Stimulated activated naive CD8-positive, alpha-beta T cell treated with anti-CD3 and anti-CD28 coated beads, Interleukin-15, Interleukin-2, amounts not matched to agents 100 ng/mL and 50 ng/mL, for 24 hours (primary cell): ENCODE measurements around the gene PHAF1.

Source experiments
- H3K27ac Mint-ChIP-seq: one replicate; pipeline ENCODE4 v1.8.0; 2021; ENCODE audit warnings: mild to moderate bottlenecking, mixed read lengths
- H3K27me3 Mint-ChIP-seq: one replicate; pipeline ENCODE4 v1.8.0; 2021; ENCODE audit warnings: mixed read lengths
- H3K36me3 Mint-ChIP-seq: one replicate; pipeline ENCODE4 v1.8.0; 2021; ENCODE audit warnings: low read depth, mixed read lengths
- H3K4me1 Mint-ChIP-seq: one replicate; pipeline ENCODE4 v1.8.0; 2021; ENCODE audit warnings: low read depth, mixed read lengths
- H3K4me3 Mint-ChIP-seq: one replicate; pipeline ENCODE4 v1.8.0; 2021; ENCODE audit warnings: mild to moderate bottlenecking, mixed read lengths
- H3K9me3 Mint-ChIP-seq: one replicate; pipeline ENCODE4 v1.8.0; 2021; ENCODE audit warnings: mixed read lengths

The PHAF1 gene

GRCh38 chr16:67158637-67159600, 49.2 kb downstream of the PHAF1 start:
- no peaks in the 10 kb centered on the region for H3K36me3 Mint-ChIP-seq
- H3K27me3 Mint-ChIP-seq = peaks cover 22% of the 10 kb centered on the region
- peaks cover 60% of the 10 kb centered on the region for H3K4me1 Mint-ChIP-seq
- peak overlapping the region; percentile 90 for H3K4me3 Mint-ChIP-seq
- no peaks in the 10 kb centered on the region for H3K9me3 Mint-ChIP-seq
- peak overlapping the region; percentile 85 for H3K27ac Mint-ChIP-seq

- Mint-ChIP-seq H3K36me3 (no peaks in the 10 kb centered on the region), H3K9me3 (no peaks in the 10 kb centered on the region), H3K4me3 (no peak overlapping the region), H3K27me3 (peaks cover 36% of the 10 kb centered on the region), H3K4me1 (peaks cover 64% of the 10 kb centered on the region), H3K27ac (no peak overlapping the region)
Observed at GRCh38 chr16:67161595-67162058, 51.9 kb downstream of the PHAF1 start.

DNA sequence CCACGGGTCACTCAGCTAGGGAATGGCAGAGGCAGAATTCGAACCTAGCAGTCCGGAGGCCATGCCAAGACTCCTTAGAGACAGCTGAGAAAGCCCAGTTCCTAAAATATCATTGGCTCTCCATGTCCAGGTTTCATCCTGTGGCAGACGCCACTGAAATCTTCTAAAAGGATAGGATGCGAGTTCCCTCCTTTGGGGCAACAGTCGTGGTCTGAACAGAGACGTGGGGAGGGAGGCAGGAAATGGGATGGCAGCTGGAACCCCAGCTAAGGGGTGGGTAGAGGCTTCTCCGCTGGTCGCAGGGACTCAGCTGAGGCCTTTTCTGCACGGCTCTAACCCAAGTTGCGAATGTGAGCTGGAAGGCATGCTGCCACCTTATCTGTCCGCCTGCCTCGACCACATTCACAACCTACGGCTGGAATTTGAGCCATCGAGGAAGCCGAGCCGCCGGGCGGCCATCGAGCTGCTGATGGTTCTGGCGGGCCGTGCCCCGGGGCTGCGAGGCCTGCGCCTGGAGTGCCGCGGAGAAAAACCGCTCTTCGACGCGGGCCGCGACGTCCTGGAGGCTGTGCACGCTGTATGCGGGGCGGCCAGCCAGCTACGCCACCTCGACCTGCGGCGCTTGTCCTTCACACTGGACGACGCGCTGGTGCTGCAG, 52.9 kb downstream of the PHAF1 start:
- Mint-ChIP-seq H3K9me3 (no peaks in the 10 kb centered on the region), H3K4me1 (peaks cover 56% of the 10 kb centered on the region), H3K4me3 (peak overlapping the region; percentile 13), H3K27ac (no peak overlapping the region), H3K27me3 (peaks cover 43% of the 10 kb centered on the region), H3K36me3 (no peaks in the 10 kb centered on the region)

DNA sequence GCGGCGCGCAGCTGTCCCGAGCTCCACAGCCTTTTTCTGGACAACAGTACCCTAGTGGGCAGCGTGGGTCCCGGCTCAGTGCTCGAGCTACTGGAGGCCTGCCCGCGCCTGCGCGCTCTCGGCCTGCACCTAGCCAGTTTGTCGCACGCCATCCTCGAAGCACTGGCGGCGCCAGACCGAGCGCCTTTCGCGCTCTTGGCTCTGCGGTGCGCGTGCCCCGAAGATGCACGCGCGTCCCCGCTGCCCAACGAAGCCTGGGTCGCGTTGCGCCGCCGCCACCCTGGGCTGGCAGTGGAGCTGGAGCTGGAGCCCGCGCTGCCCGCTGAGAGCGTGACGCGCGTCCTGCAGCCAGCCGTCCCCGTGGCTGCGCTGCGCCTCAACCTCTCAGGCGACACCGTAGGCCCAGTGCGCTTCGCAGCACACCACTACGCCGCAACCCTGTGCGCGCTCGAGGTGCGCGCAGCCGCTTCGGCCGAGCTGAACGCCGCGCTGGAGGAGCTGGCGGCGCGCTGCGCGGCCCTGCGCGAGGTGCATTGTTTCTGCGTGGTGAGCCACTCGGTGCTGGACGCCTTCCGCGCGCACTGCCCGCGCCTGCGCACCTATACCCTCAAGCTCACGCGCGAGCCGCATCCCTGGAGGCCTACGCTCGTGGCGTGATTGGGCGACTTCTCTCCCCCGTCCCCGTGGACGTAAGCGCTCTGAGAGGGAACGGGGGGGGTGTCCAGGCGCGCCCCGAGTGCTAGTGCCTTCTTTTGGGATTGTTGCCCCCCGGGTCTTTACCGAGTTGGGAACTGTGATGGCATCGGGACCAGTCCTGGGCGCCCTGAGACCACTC, 53.6 kb downstream of the PHAF1 start:
- H3K27ac Mint-ChIP-seq = no peak overlapping the region
- peak overlapping the region; percentile 10 for H3K4me3 Mint-ChIP-seq
- peaks cover 50% of the 10 kb centered on the region for H3K27me3 Mint-ChIP-seq
- H3K36me3 Mint-ChIP-seq = no peaks in the 10 kb centered on the region
- peaks cover 49% of the 10 kb centered on the region for H3K4me1 Mint-ChIP-seq
- no peaks in the 10 kb centered on the region for H3K9me3 Mint-ChIP-seq

GRCh38 chr16:67163999-67164558, 54.3 kb downstream of the PHAF1 start:
- Mint-ChIP-seq H3K27ac (no peak overlapping the region), H3K4me3 (peak overlapping the region; percentile 10), H3K36me3 (no peaks in the 10 kb centered on the region), H3K4me1 (peaks cover 42% of the 10 kb centered on the region), H3K27me3 (peaks cover 57% of the 10 kb centered on the region), H3K9me3 (no peaks in the 10 kb centered on the region)

GRCh38 chr16:67164599-67165061, 54.9 kb downstream of the PHAF1 start, which contains the start of gene HSF4:
TSS of gene HSF4 (plus strand) at chr16:67164745. CDS start at chr16:67164812, 67 bp downstream.
- Mint-ChIP-seq H3K9me3 (no peaks in the 10 kb centered on the region), H3K4me3 (peak within 1 kb of the TSS; percentile 10), H3K4me1 (peaks cover 41% of the 10 kb centered on the region), H3K27ac (no peak within 1 kb of the TSS), H3K27me3 (peaks cover 61% of the 10 kb centered on the region), H3K36me3 (no peaks in the 10 kb centered on the region)

GRCh38 chr16:67165121-67166078, 55.7 kb downstream of the PHAF1 start:
- H3K27me3 Mint-ChIP-seq = peaks cover 67% of the 10 kb centered on the region
- H3K4me3 Mint-ChIP-seq = no peak overlapping the region
- H3K36me3 Mint-ChIP-seq = no peaks in the 10 kb centered on the region
- H3K9me3 Mint-ChIP-seq = no peaks in the 10 kb centered on the region
- H3K27ac Mint-ChIP-seq = no peak overlapping the region
- H3K4me1 Mint-ChIP-seq = peaks cover 43% of the 10 kb centered on the region

GRCh38 chr16:67166110-67166547, 56.4 kb downstream of the PHAF1 start:
- Mint-ChIP-seq H3K27me3 (peaks cover 68% of the 10 kb centered on the region), H3K9me3 (no peaks in the 10 kb centered on the region), H3K4me1 (peaks cover 41% of the 10 kb centered on the region), H3K27ac (no peak overlapping the region), H3K4me3 (no peak overlapping the region), H3K36me3 (no peaks in the 10 kb centered on the region)

GRCh38 chr16:67166598-67167168, 56.9 kb downstream of the PHAF1 start:
- Mint-ChIP-seq H3K36me3 (no peaks in the 10 kb centered on the region), H3K9me3 (no peaks in the 10 kb centered on the region), H3K27ac (no peak overlapping the region), H3K4me3 (no peak overlapping the region), H3K27me3 (peaks cover 70% of the 10 kb centered on the region), H3K4me1 (peaks cover 39% of the 10 kb centered on the region)

DNA sequence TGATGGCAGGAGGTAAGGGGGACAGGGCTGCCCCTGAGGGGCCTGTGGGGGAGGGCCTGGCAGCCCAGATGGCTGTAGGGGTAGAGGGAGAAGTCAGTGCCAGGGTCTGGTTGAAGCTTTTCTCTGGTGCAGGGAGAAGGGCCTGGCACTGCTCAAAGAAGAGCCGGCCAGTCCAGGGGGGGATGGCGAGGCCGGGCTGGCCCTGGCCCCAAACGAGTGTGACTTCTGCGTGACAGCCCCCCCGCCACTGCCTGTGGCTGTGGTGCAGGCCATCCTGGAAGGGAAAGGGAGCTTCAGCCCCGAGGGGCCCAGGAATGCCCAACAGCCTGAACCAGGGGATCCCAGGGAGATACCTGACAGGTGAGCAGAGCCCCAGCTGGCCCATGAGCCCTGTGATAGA, 57.8 kb downstream of the PHAF1 start:
- H3K9me3 Mint-ChIP-seq = no peaks in the 10 kb centered on the region
- no peaks in the 10 kb centered on the region for H3K36me3 Mint-ChIP-seq
- H3K4me3 Mint-ChIP-seq = no peak overlapping the region
- peaks cover 30% of the 10 kb centered on the region for H3K4me1 Mint-ChIP-seq
- no peak overlapping the region for H3K27ac Mint-ChIP-seq
- peaks cover 70% of the 10 kb centered on the region for H3K27me3 Mint-ChIP-seq

- Mint-ChIP-seq H3K27me3 (peaks cover 77% of the 10 kb centered on the region), H3K27ac (no peak overlapping the region), H3K36me3 (no peaks in the 10 kb centered on the region), H3K4me1 (peaks cover 35% of the 10 kb centered on the region), H3K9me3 (no peaks in the 10 kb centered on the region), H3K4me3 (no peak overlapping the region)
Observed at GRCh38 chr16:67169011-67169451, 59.3 kb downstream of the PHAF1 start.

DNA sequence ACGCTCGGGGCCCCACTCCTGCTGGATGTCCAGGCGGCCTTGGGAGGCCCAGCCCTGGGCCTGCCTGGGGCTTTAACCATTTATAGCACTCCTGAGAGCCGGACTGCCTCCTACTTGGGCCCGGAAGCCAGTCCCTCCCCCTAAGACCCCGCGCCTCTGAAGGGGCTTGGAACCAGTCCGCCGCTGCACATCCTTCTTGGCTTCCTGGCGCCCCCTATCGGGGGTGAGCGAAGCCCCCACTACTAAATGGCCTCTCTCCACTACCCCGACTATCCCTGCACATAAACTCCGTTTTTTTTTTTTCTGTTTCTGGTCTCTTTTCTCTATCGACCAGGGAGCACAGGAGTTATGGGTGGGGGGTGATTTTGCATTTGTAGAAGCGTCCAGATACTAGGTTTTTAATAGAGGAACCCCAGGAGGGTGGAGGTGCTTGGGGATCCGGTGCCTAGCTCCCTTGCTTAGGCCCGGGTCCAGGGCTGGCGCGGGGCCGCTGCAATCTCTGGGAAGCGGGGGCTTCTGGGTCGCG, 60.0 kb downstream of the PHAF1 start:
- peaks cover 74% of the 10 kb centered on the region for H3K27me3 Mint-ChIP-seq
- peaks cover 34% of the 10 kb centered on the region for H3K4me1 Mint-ChIP-seq
- H3K9me3 Mint-ChIP-seq = no peaks in the 10 kb centered on the region
- peak overlapping the region; percentile 70 for H3K4me3 Mint-ChIP-seq
- peak overlapping the region; percentile 49 for H3K27ac Mint-ChIP-seq
- no peaks in the 10 kb centered on the region for H3K36me3 Mint-ChIP-seq
